GM03348 (cell line): ENCODE results near the gene NPAS2.
A peak's percentile ranks its signal among the peaks of the same experiment; 100 is the strongest.

Experiments
- DNase-seq: peaks from one replicate; pipeline ENCODE4 v3.0.0; 2012; ENCODE audit warnings: low spot score

Gene NPAS2

GRCh38 chr2:100905132-100905805 lies 85.3 kb downstream of the NPAS2 start:
- no peak for DNase-seq

GRCh38 chr2:100906131-100906530 lies 86.2 kb downstream of the NPAS2 start:
- DNase-seq = no peak

GRCh38 chr2:100906679-100907078 lies 86.7 kb downstream of the NPAS2 start:
- no peak for DNase-seq

GRCh38 chr2:100907832-100908231 lies 87.9 kb downstream of the NPAS2 start:
- DNase-seq = no peak

- DNase-seq = no peak
Observed at GRCh38 chr2:100909534-100910081, 89.7 kb downstream of the NPAS2 start.

GRCh38 chr2:100910111-100910510 lies 90.2 kb downstream of the NPAS2 start:
- DNase-seq = no peak

GRCh38 chr2:100919316-100919715 lies 99.4 kb downstream of the NPAS2 start:
- DNase-seq = no peak

- DNase-seq = peak; percentile 80
Observed at GRCh38 chr2:100921685-100922161, 101.8 kb downstream of the NPAS2 start.

- DNase-seq = no peak
Observed at GRCh38 chr2:100923461-100924060, 103.6 kb downstream of the NPAS2 start.

GRCh38 chr2:100924122-100924519 lies 104.2 kb downstream of the NPAS2 start:
- DNase-seq = no peak

GRCh38 chr2:100924520-100925451 lies 104.8 kb downstream of the NPAS2 start:
- DNase-seq = peak; percentile 86

- DNase-seq = no peak
Observed at GRCh38 chr2:100928235-100928634, 108.3 kb downstream of the NPAS2 start.

GRCh38 chr2:100929147-100929546 lies 109.2 kb downstream of the NPAS2 start:
- no peak for DNase-seq

- no peak for DNase-seq
Observed at GRCh38 chr2:100934504-100935371, 114.8 kb downstream of the NPAS2 start.

- DNase-seq = peak; percentile 59
Observed at GRCh38 chr2:100935372-100935752, 115.4 kb downstream of the NPAS2 start.

GRCh38 chr2:100936070-100936741 lies 116.3 kb downstream of the NPAS2 start:
- no peak for DNase-seq

- DNase-seq = no peak
Observed at GRCh38 chr2:100936972-100937542, 117.1 kb downstream of the NPAS2 start.

GRCh38 chr2:100938031-100939026 lies 118.4 kb downstream of the NPAS2 start:
- DNase-seq = no peak

- no peak for DNase-seq
Observed at GRCh38 chr2:100939445-100939844, 119.5 kb downstream of the NPAS2 start.
